ENCODE results near the gene LRRC36. TPM values are rescaled to one million over a fixed set of nuclear protein-coding genes. Genes with fewer than 3 reads are reported as not detected.

LRRC36 gene
- total and polyA plus RNA-seq, 2 of the 13 experiments (the other 11 are each of a cell fraction or from before 2014, with no cell fraction given) = 0.12 to 0.15 TPM

DNA sequence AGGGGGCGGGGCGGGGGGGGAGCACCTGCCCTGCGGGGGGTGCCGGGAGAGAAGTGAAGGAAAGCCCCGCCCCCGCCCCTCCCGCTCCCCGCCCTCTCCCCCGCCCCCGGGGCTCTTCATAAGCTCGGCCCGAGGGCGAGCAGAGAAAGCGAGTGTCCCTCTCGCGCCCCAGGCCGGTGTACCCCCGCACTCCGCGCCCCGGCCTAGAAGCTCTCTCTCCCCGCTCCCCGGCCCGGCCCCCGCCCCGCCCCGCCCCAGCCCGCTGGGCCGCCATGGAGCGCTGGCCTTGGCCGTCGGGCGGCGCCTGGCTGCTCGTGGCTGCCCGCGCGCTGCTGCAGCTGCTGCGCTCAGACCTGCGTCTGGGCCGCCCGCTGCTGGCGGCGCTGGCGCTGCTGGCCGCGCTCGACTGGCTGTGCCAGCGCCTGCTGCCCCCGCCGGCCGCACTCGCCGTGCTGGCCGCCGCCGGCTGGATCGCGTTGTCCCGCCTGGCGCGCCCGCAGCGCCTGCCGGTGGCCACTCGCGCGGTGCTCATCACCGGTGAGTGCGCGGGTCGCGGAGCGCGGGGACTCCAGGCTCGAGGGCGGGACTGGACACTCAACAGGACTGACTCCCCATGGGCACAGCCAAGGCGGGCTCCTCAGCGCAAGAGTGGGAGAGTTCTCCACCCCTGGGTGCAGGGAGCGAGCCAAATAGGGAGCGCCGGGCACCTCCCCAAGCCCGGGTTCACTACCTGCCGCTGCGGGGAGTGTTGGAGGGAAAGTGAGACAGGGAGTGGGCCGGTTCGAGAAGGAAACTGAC is 104.6 kb downstream of the LRRC36 start, which contains the start of gene HSD11B2 (continued):
- TF ChIP-seq TERF1 (CRISPR knock-in tag; IDR thresholded peaks at IDR 0.05) (no peak; the same call in 1 of the 2 replicates), SRSF1 (optimal IDR thresholded peaks at IDR 0.05; ENCODE audit: low read depth, low read length) (no peak), CHD2 (IDR thresholded peaks at IDR 0.05; ENCODE audit: low read depth, low read length) (no peak)
- TF ChIP-seq, protein P1, sequence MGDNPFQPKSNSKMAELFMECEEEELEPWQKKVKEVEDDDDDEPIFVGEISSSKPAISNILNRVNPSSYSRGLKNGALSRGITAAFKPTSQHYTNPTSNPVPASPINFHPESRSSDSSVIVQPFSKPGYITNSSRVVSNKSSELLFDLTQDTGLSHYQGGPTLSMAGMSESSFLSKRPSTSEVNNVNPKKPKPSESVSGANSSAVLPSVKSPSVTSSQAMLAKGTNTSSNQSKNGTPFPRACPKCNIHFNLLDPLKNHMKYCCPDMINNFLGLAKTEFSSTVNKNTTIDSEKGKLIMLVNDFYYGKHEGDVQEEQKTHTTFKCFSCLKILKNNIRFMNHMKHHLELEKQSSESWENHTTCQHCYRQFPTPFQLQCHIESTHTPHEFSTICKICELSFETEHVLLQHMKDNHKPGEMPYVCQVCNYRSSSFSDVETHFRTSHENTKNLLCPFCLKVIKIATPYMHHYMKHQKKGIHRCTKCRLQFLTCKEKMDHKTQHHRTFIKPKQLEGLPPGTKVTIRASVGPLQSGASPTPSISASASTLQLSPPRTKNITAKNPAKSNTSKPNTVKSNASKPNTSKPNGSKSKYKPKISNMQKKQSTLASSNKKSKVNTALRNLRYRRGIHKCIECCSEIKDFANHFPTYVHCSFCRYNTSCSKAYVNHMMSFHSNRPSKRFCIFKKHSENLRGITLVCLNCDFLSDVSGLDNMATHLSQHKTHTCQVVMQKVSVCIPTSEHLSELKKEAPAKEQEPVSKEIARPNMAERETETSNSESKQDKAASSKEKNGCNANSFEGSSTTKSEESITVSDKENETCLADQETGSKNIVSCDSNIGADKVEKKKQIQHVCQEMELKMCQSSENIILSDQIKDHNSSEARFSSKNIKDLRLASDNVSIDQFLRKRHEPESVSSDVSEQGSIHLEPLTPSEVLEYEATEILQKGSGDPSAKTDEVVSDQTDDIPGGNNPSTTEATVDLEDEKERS (CRISPR knock-in tag; IDR thresholded peaks at IDR 0.05) = no peak

DNA sequence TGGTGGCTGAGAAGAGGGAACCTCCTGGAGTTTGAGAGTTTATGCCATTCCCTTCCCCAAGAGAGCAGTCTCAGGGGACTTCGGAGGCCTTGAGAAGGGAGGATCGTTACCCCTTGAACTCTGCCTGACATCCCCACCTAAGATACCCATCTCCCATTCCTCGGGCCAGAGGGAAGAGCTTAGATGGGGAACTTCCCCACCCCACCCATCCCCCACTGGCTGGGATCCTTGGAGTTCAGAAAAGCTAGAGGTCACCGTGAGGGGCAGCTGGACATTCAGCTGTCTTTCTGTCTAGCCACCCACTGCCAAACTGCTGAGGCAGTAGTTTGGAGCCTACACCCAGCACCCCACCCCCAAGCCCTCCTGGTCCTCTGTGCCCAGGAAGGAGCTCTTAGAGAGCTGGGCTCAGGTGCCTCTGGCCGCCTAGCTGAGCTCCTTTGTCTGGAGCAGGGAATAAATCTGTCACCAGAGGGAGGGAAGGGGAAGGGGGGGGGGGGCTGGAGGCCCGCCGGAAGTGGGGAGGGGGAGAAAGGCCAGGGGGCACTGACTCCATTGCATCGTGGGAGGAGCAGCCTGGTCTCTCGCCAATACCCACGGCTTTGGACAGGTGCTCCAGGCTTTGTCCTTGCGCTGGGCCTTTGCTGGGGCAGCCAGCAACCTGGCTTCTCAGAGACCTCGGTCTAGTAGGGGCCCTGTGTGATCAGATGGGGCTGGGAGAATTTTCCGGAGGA is 105.3 kb downstream of the LRRC36 start:
- H3K27me3 ChIP-seq (ENCODE audit: control insufficient read depth in 1 of 2, insufficient read depth in 2 of 2, low read length in 2 of 2) = peaks cover 0 to 2% of the 10 kb centered on the region in 2 experiments; a peak in 1 of 5 replicates
- POLR2A ChIA-PET = interaction anchor here (0.5 to 5.5 kb wide), 14 partner anchors 8 to 548 kb away, joined by 3 to 182 read pairs (median 3); partner anchors contain the start of genes ATP6V0D1, KCTD19, LRRC36 and TMEM208
- H4K20me1 ChIP-seq (ENCODE audit: insufficient read depth, low read length) = no peaks in the 10 kb centered on the region
- in situ Hi-C loops (cut with HindIII; ENCODE audit: extremely low pct_ligation_motif_present, low pct_unique_long_range_greater_than_20kb) = loop anchor here (5.0 kb wide), 1 partner anchor 35 kb away; no protein-coding TSS in a partner anchor
- H3K4me3 ChIP-seq (replicated peaks in 1 of 3; ENCODE audit: insufficient read depth in 1 of 3, low read depth in 2 of 3, low read length in 3 of 3) = peak overlapping the region; percentile 67 to 92 (median 79)
- CTCF ChIA-PET (ENCODE audit: low intra/inter-chr PET ratio, low total read pairs) = no interaction called here
- FAIRE-seq (no peak), ATAC-seq (no peak), DNase-seq (ENCODE audit: low spot score) (no peak)
- peak overlapping the region; percentile 82 for H3K27ac ChIP-seq (ENCODE audit: extremely low read length, insufficient read depth, low read length)
- no peaks in the 10 kb centered on the region for H3K9me3 ChIP-seq (ENCODE audit: low read length)
- peak overlapping the region; percentile 79 for H3K9ac ChIP-seq (ENCODE audit: insufficient read depth, low read depth, low read length)
- no peaks in the 10 kb centered on the region for H3K79me2 ChIP-seq (ENCODE audit: insufficient read depth, low read length)
- H3K4me2 ChIP-seq (ENCODE audit: low read depth, low read length) = peak overlapping the region; percentile 99
- BruUV-seq (replicated peaks) = no TSS peak
- no peaks in the 10 kb centered on the region for H3K36me3 ChIP-seq (replicated peaks in 1 of 2; ENCODE audit: control insufficient read depth in 1 of 2, insufficient read depth in 2 of 2, low read length in 2 of 2)
- WGBS (ENCODE audit: low lambda C conversion rate) = 8% methylated on average over 11 of the region's 13 CpGs
- peak overlapping the region; percentile 45 for H2AFZ ChIP-seq (ENCODE audit: low read length)
- H3K4me1 ChIP-seq (ENCODE audit: insufficient read depth, low read length) = peaks cover 48% of the 10 kb centered on the region
- intact Hi-C loops (cut with micrococcal nuclease; ENCODE audit: unreplicated experiment) = no loop called here
- TF ChIP-seq ZBTB40 (IDR thresholded peaks at IDR 0.05) (no peak), ZBTB40 (CRISPR knock-in tag; IDR thresholded peaks at IDR 0.05) (0 out of 2 replicates have a peak, but pooled peaks have one; percentile 11)
